ENCODE measurements around the gene GRIFIN. TPM values are rescaled to one million over a fixed set of nuclear protein-coding genes. Genes with fewer than 3 reads are reported as not detected.

The GRIFIN gene
- total RNA-seq, 1 donor from 2014 or later, result not detected

DNA sequence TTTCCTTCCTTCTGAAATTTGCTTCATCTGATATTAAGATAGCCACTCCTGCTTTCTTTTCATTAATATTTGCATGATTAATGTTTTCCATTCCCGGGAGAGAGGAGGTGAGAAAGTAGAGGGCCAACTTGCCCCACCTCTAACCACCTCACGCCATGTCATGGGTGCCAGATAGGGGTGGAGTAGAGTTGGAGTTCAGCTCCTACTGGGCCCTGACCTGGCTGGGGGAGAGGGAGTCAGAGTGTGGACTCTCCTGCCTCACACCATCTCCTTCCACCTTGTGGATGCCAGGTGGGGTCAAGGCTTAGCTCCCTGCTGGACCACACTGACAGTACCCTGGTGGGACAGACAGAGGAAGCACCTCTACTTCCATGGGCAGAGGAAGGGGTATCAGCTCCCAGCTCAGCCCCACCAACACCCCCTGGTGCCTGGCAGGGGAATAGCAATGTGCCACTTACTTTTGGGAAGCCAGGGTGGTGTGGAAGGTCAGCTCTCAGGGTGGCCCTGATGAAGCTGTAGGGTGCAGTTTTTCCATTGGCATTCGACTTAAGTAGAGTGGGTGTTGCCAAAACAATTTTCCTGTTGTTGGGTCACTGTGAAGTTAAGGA, 44.8 kb downstream of the GRIFIN start:
- no peak for DNase-seq (ENCODE audit: extremely low spot score, unreplicated experiment)
- H3K4me1 Mint-ChIP-seq (ENCODE audit: unreplicated experiment), result no peaks in the 10 kb centered on the region
- peaks cover 29% of the 10 kb centered on the region for H3K36me3 Mint-ChIP-seq (ENCODE audit: unreplicated experiment)
- H3K9me3 Mint-ChIP-seq (ENCODE audit: unreplicated experiment), result peaks cover 5% of the 10 kb centered on the region
- no peak overlapping the region for H3K27ac Mint-ChIP-seq (ENCODE audit: unreplicated experiment)
- no peaks in the 10 kb centered on the region for H3K27me3 Mint-ChIP-seq (ENCODE audit: unreplicated experiment)
- TF ChIP-seq, protein P1, sequence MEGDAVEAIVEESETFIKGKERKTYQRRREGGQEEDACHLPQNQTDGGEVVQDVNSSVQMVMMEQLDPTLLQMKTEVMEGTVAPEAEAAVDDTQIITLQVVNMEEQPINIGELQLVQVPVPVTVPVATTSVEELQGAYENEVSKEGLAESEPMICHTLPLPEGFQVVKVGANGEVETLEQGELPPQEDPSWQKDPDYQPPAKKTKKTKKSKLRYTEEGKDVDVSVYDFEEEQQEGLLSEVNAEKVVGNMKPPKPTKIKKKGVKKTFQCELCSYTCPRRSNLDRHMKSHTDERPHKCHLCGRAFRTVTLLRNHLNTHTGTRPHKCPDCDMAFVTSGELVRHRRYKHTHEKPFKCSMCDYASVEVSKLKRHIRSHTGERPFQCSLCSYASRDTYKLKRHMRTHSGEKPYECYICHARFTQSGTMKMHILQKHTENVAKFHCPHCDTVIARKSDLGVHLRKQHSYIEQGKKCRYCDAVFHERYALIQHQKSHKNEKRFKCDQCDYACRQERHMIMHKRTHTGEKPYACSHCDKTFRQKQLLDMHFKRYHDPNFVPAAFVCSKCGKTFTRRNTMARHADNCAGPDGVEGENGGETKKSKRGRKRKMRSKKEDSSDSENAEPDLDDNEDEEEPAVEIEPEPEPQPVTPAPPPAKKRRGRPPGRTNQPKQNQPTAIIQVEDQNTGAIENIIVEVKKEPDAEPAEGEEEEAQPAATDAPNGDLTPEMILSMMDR (IDR thresholded peaks at IDR 0.05), result peak; percentile 26
- H3K4me3 Mint-ChIP-seq (ENCODE audit: unreplicated experiment), result no peak overlapping the region

DNA sequence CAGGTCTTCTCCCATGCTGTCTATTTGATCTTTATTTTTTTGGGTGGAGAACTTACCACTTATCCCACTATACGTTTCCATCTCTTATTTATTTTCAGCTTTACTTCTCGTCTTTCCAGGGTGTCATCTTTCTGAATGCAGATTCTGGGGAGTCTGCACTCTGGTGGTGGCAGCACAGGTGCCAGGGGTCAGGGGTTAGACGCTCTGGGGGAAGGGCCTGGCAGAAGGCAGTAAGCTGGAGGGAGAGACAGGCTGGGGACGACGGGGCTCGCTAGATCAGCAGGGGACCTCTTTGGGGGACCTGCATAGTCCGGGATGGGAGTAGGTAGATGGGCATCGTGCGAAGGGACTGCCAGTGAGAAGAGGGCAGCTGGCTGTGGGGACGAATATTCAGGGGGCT, 50.4 kb downstream of the GRIFIN start:
- peaks cover 8% of the 10 kb centered on the region for H3K36me3 Mint-ChIP-seq (ENCODE audit: unreplicated experiment)
- no peaks in the 10 kb centered on the region for H3K27me3 Mint-ChIP-seq (ENCODE audit: unreplicated experiment)
- DNase-seq (ENCODE audit: extremely low spot score, unreplicated experiment), result no peak
- TF ChIP-seq, protein P1 (IDR thresholded peaks at IDR 0.05), result no peak
- H3K4me3 Mint-ChIP-seq (ENCODE audit: unreplicated experiment), result no peak overlapping the region
- no peaks in the 10 kb centered on the region for H3K9me3 Mint-ChIP-seq (ENCODE audit: unreplicated experiment)
- H3K4me1 Mint-ChIP-seq (ENCODE audit: unreplicated experiment), result no peaks in the 10 kb centered on the region
- H3K27ac Mint-ChIP-seq (ENCODE audit: unreplicated experiment), result no peak overlapping the region

Other genes starting within 250 kb of the GRIFIN start
- 30.2 and 32.7 TPM in 2 replicates for gene MAD1L1, start 243.5 kb downstream of the GRIFIN start, total RNA-seq
- 18.9 and 21.6 TPM in 2 replicates for gene MRM2, start 234.2 kb downstream of the GRIFIN start, total RNA-seq
- 12.8 and 14.8 TPM in 2 replicates for gene NUDT1, start 234.2 kb downstream of the GRIFIN start, total RNA-seq
- gene SNX8, start 162.0 kb downstream of the GRIFIN start, total RNA-seq, result 41.5 and 51.2 TPM in 2 replicates
- gene EIF3B, start 121.6 kb downstream of the GRIFIN start, total RNA-seq, result 132 and 133 TPM in 2 replicates
- gene CHST12, start 72.8 kb downstream of the GRIFIN start, total RNA-seq, result 28.0 and 30.2 TPM in 2 replicates
- 20.8 and 23.3 TPM in 2 replicates for gene LFNG, start 43.4 kb upstream of the GRIFIN start, total RNA-seq
- gene BRAT1, start 79.1 kb upstream of the GRIFIN start, total RNA-seq, result 27.8 and 29.4 TPM in 2 replicates
- gene IQCE, start 82.6 kb upstream of the GRIFIN start, total RNA-seq, result 17.0 and 22.1 TPM in 2 replicates
- 371 and 376 TPM in 2 replicates for gene TTYH3, start 155.6 kb upstream of the GRIFIN start, total RNA-seq
- 5.8 and 6.6 TPM in 2 replicates for gene AMZ1, start 211.8 kb upstream of the GRIFIN start, total RNA-seq

Measured in osteocyte (in vitro differentiated cells).